HepG2 (cell line): ENCODE measurements around the gene GGA1. TPM values are rescaled to one million over a fixed set of nuclear protein-coding genes. Genes with fewer than 3 reads are reported as not detected.

Source experiments
- DNMT1 ChIP-seq: sonication (generic); formaldehyde crosslinking; IDR thresholded peaks from 2 replicates; pipeline ENCODE4 v1.5.1; 2020; ENCODE audit warnings: mild to moderate bottlenecking, missing genetic modification reagents
- FOXJ3 ChIP-seq: sonication (generic); formaldehyde crosslinking; IDR thresholded peaks from 2 replicates; pipeline ENCODE4 v1.4.0; 2020; ENCODE audit warnings: missing genetic modification reagents, mild to moderate bottlenecking, borderline replicate concordance
- HNF1B ChIP-seq: sonication (generic); formaldehyde crosslinking; IDR thresholded peaks from 2 replicates; pipeline ENCODE4 v1.5.1; 2020; ENCODE audit warnings: mild to moderate bottlenecking, moderate library complexity, missing genetic modification reagents
- KAT8 ChIP-seq: IDR thresholded peaks from 2 replicates; pipeline ENCODE4 v1.6.1; 2016; ENCODE audit warnings: missing genetic modification reagents, missing compliant biosample characterization
- NFKB2 ChIP-seq: sonication (generic); formaldehyde crosslinking; IDR thresholded peaks from 2 replicates; pipeline ENCODE4 v1.4.0; 2020; ENCODE audit warnings: missing genetic modification reagents, borderline replicate concordance
- PATZ1 ChIP-seq: sonication (generic); formaldehyde crosslinking; IDR thresholded peaks from 2 replicates; pipeline ENCODE4 v1.4.0; 2020; ENCODE audit warnings: missing genetic modification reagents
- POLR2G ChIP-seq: fragments of 200-400 bp; formaldehyde crosslinking; IDR thresholded peaks from 2 replicates; pipeline ENCODE4 v1.6.1; 2018; ENCODE audit warnings: mild to moderate bottlenecking, low read depth, low read length, moderate library complexity
- SALL2 ChIP-seq: sonication (generic); formaldehyde crosslinking; IDR thresholded peaks from 2 replicates; pipeline ENCODE4 v1.8.1; 2023; ENCODE audit warnings: mild to moderate bottlenecking, missing genetic modification reagents, inconsistent platforms
- THAP11 ChIP-seq: IDR thresholded peaks from 2 replicates; pipeline ENCODE4 v1.6.1; 2016; ENCODE audit warnings: missing biosample characterization, missing genetic modification reagents
- ZBTB49 ChIP-seq: sonication (generic); formaldehyde crosslinking; IDR thresholded peaks from 2 replicates; pipeline ENCODE4 v1.4.0; 2020; ENCODE audit warnings: missing genetic modification reagents, borderline replicate concordance
- ZNF20 ChIP-seq: sonication (generic); formaldehyde crosslinking; IDR thresholded peaks from 2 replicates; pipeline ENCODE4 v1.4.0; 2020; ENCODE audit warnings: mild to moderate bottlenecking, moderate library complexity, missing genetic modification reagents
- ZNF276 ChIP-seq: sonication (generic); formaldehyde crosslinking; IDR thresholded peaks from 2 replicates; pipeline ENCODE4 v1.4.0; 2020; ENCODE audit warnings: mild to moderate bottlenecking, low read depth, missing genetic modification reagents
- ZNF567 ChIP-seq: sonication (generic); formaldehyde crosslinking; IDR thresholded peaks from 2 replicates; pipeline ENCODE4 v1.8.1; 2023; ENCODE audit warnings: mild to moderate bottlenecking, missing genetic modification reagents, borderline replicate concordance
- ZNF768 ChIP-seq: sonication (generic); formaldehyde crosslinking; IDR thresholded peaks from 2 replicates; pipeline ENCODE4 v1.4.0; 2020; ENCODE audit warnings: missing genetic modification reagents
- polyA plus RNA-seq, 8 experiments: library from polyadenylated mRNA; depleted of rRNA in 3 of 8; stranded (reverse) in 7 of 8; unstranded in 1 of 8; fragments of >200 nt; fragmentation: Illumina TruSeq in 4 of 8; extraction: Trizol in 4 of 8; gene quantifications; 2 replicates each; pipeline versions ENCODE4 v1.2.1 to v1.2.3, GENCODE V29; 2011 to 2016; ENCODE audit warnings: low read depth in 4 of 8, missing spikeins in 1 of 8, mixed read lengths in 1 of 8; ENCODE audit not compliant: insufficient read depth in 1 of 8
- total RNA-seq, 5 experiments: library from RNA; depleted of rRNA; stranded (reverse); fragments of >200 nt; fragmentation: Illumina TruSeq; extraction: Trizol; gene quantifications; 2 replicates each; pipeline ENCODE4 v1.2.3, GENCODE V29; 2016; ENCODE audit warnings: low read depth in 1 of 5
- TF ChIP-seq, protein P1 (sequence below): sonication (generic); formaldehyde crosslinking; IDR thresholded peaks from 2 replicates; pipeline ENCODE4 v1.4.0; 2020; ENCODE audit warnings: missing genetic modification reagents, borderline replicate concordance

GGA1 gene
- total and polyA plus RNA-seq, 2 of the 13 experiments (the other 11 are each of a cell fraction or from before 2014, with no cell fraction given) = 29.1 to 87.2 TPM

DNA sequence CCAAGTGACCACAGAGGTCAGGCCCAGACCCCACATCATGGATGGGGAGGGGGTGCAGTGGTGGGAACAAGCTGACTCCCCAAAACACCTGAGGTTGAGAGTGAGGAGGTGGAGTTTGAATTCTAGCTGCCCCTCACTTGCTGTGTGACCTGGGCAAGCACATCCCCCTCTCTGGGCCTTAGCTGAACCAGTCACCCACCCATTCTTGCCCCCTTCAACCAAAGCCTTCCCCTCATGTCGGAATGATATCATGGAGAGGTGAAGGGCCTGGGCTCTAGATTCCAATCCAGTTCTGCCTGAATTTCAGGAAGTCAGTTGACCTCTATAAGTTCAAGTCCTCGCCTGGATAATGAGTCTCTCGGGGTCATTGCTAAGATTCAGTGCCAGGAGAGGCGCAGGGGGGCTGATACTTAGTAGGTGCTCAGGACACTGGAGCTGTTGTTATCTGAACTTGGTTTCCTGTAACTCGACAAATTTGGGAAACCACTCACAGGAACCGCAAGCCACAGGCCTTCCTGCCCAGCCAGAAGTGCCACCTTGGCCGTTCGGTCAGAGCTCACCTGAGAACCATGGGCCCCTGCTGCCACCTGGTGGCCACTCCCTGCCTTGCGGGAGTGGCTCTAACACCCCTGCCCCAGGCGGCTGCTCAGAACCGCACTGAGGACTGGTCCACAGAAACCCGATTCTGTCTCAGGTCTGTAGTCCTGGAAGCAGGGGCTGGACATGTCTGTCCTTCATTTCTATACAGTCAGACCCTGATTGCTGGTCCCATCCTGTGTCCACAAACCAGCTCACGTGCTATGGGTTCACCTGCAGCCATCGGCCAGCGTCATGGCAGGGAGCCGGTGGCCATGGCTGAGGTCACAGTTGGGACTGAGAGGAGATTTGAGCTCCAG, 41.5 kb upstream of the GGA1 start (continued):
- TF ChIP-seq ZBTB49 (CRISPR knock-in tag) = no peak
- TF ChIP-seq POLR2G = peak; percentile 59
- TF ChIP-seq ZNF768 = peak; percentile 98
- TF ChIP-seq HNF1B (CRISPR knock-in tag) = peak; percentile 70
- no peak for TF ChIP-seq FOXJ3 (CRISPR knock-in tag)
- no peak for TF ChIP-seq DNMT1 (CRISPR knock-in tag)
- TF ChIP-seq ZNF567 (CRISPR knock-in tag) = peak; percentile 73; the same call in 1 of the 2 replicates
- peak; percentile 28; the same call in 1 of the 2 replicates for TF ChIP-seq KAT8
- peak; percentile 31; the same call in 1 of the 2 replicates for TF ChIP-seq PATZ1 (CRISPR knock-in tag)
- TF ChIP-seq ZNF20 = no peak
- TF ChIP-seq, protein P1, sequence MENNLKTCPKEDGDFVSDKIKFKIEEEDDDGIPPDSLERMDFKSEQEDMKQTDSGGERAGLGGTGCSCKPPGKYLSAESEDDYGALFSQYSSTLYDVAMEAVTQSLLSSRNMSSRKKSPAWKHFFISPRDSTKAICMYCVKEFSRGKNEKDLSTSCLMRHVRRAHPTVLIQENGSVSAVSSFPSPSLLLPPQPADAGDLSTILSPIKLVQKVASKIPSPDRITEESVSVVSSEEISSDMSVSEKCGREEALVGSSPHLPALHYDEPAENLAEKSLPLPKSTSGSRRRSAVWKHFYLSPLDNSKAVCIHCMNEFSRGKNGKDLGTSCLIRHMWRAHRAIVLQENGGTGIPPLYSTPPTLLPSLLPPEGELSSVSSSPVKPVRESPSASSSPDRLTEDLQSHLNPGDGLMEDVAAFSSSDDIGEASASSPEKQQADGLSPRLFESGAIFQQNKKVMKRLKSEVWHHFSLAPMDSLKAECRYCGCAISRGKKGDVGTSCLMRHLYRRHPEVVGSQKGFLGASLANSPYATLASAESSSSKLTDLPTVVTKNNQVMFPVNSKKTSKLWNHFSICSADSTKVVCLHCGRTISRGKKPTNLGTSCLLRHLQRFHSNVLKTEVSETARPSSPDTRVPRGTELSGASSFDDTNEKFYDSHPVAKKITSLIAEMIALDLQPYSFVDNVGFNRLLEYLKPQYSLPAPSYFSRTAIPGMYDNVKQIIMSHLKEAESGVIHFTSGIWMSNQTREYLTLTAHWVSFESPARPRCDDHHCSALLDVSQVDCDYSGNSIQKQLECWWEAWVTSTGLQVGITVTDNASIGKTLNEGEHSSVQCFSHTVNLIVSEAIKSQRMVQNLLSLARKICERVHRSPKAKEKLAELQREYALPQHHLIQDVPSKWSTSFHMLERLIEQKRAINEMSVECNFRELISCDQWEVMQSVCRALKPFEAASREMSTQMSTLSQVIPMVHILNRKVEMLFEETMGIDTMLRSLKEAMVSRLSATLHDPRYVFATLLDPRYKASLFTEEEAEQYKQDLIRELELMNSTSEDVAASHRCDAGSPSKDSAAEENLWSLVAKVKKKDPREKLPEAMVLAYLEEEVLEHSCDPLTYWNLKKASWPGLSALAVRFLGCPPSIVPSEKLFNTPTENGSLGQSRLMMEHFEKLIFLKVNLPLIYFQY (CRISPR knock-in tag) = no peak
- no peak; the same call in 1 of the 2 replicates for TF ChIP-seq ZNF276 (CRISPR knock-in tag)
- peak; percentile 12; the same call in 1 of the 2 replicates for TF ChIP-seq SALL2 (CRISPR knock-in tag)
- TF ChIP-seq THAP11 (CRISPR knock-in tag) = 0 out of 2 replicates have a peak, but pooled peaks have one; percentile 18
- peak; percentile 80; the same call in 1 of the 2 replicates for TF ChIP-seq NFKB2 (CRISPR knock-in tag)
